Endothelial cell of umbilical vein (primary cell): ENCODE results near the gene CAMK2D. TPM values are rescaled to one million over a fixed set of nuclear protein-coding genes. Genes with fewer than 3 reads are reported as not detected.

Experiments
- BruUV-seq: library from RNA; stranded (reverse); fragments of 400-500 nt; replicated peaks from 2 replicates; lab custom pipeline; 2021; lab: Mats Ljungman, UMichigan
- CTCF ChIA-PET: fragments of 300-600, 350-600 bp; sonication (Branson Sonifier 250); formaldehyde crosslinking; loops from one replicate; lab custom pipeline; 2021; ENCODE audit warnings: antibody characterized with exemption, inconsistent platforms; lab: Charles Lee
- POLR2A ChIA-PET: fragments of 300-600, 350-600 bp; sonication (Branson Sonifier 250); formaldehyde crosslinking; loops from one replicate; lab custom pipeline; 2021; ENCODE audit warnings: antibody characterized with exemption, inconsistent platforms; lab: Charles Lee
- DNase-seq: peaks from one replicate; pipeline ENCODE4 v3.0.0-alpha.2; 2011; ENCODE audit warnings: low read depth, low spot score
- FAIRE-seq: peaks from 2 replicates; lab custom pipeline; 2011; peaks lifted over from hg19 to GRCh38; lab: Jason Lieb, UNC
- H2AFZ ChIP-seq: 2 replicates; pipeline ENCODE4 v1.6.0; 2012; ENCODE audit warnings: low read depth, low read length, control low read depth, inconsistent platforms
- H3K27ac ChIP-seq: 2 replicates; pipeline ENCODE4 v1.5.1; 2011; ENCODE audit warnings: low read depth, mild to moderate bottlenecking, control low read depth, low read length, moderate library complexity; ENCODE audit not compliant: insufficient read depth
- H3K27me3 ChIP-seq, 2 experiments: 2 replicates each; pipeline versions ENCODE4 v1.6.0 to v1.6.1; 2011; ENCODE audit warnings: low read length in 2 of 2, mixed read lengths in 1 of 2; ENCODE audit not compliant: control insufficient read depth in 2 of 2, insufficient read depth in 2 of 2
- H3K36me3 ChIP-seq, 2 experiments: 2 replicates in 1 of 2; 3 replicates in 1 of 2; pipeline ENCODE4 v1.5.1; 2011; ENCODE audit warnings: low read length in 2 of 2, mild to moderate bottlenecking in 1 of 2, moderate library complexity in 1 of 2; ENCODE audit not compliant: control insufficient read depth in 2 of 2, insufficient read depth in 2 of 2; ENCODE audit errors: extremely low read depth in 1 of 2
- H3K4me1 ChIP-seq: 3 replicates; pipeline ENCODE4 v1.5.1; 2011; ENCODE audit warnings: mild to moderate bottlenecking, low read length; ENCODE audit not compliant: control insufficient read depth, insufficient read depth; ENCODE audit errors: extremely low read depth
- H3K4me2 ChIP-seq: 2 replicates; pipeline ENCODE4 v1.6.1; 2011; ENCODE audit warnings: low read length, control low read depth, mixed read lengths; ENCODE audit not compliant: insufficient read depth
- H3K4me3 ChIP-seq, 3 experiments: fragments of 200-600 bp in 1 of 3; sonication (generic), shearing (Covaris generic) in 1 of 3; replicated peaks in 1 of 3; 2 replicates each; pipeline ENCODE4 v1.5.1; 2011 to 2016; ENCODE audit warnings: control low read depth in 3 of 3, low read length in 3 of 3, mild to moderate bottlenecking in 2 of 3, inconsistent platforms in 1 of 3, low read depth in 1 of 3, moderate library complexity in 1 of 3; ENCODE audit not compliant: insufficient read depth in 1 of 3
- H3K79me2 ChIP-seq: 2 replicates; pipeline ENCODE4 v1.6.0; 2012; ENCODE audit warnings: low read length, inconsistent platforms; ENCODE audit not compliant: control insufficient read depth, insufficient read depth
- H3K9ac ChIP-seq: replicated peaks from 2 replicates; pipeline ENCODE3; 2011; ENCODE audit warnings: low read length, control low read depth; ENCODE audit not compliant: insufficient read depth; ENCODE audit errors: extremely low read depth
- H3K9me1 ChIP-seq: replicated peaks from 3 replicates; pipeline ENCODE4 v1.6.0; 2011; ENCODE audit warnings: mild to moderate bottlenecking, low read length; ENCODE audit not compliant: control insufficient read depth, insufficient read depth; ENCODE audit errors: extremely low read depth
- H3K9me3 ChIP-seq: replicated peaks from 2 replicates; pipeline ENCODE4 v1.5.1; 2012; ENCODE audit warnings: low read length, inconsistent platforms; ENCODE audit not compliant: control insufficient read depth, insufficient read depth
- H4K20me1 ChIP-seq: replicated peaks from 2 replicates; pipeline ENCODE3; 2011; ENCODE audit warnings: mild to moderate bottlenecking, low read length; ENCODE audit not compliant: control insufficient read depth, insufficient read depth; ENCODE audit errors: extremely low read depth
- EZH2 ChIP-seq: IDR thresholded peaks from 2 replicates; pipeline ENCODE4 v1.6.1; 2012; ENCODE audit warnings: borderline replicate concordance, low read depth, mild to moderate bottlenecking, moderate library complexity, low read length, inconsistent platforms; ENCODE audit not compliant: severe bottlenecking
- FOS ChIP-seq: IDR thresholded peaks from 2 replicates; pipeline ENCODE4 v1.6.1; 2011; ENCODE audit warnings: mild to moderate bottlenecking, low read length, moderate library complexity, borderline replicate concordance; ENCODE audit not compliant: insufficient read depth
- GATA2 ChIP-seq: IDR thresholded peaks from 2 replicates; pipeline ENCODE4 v1.7.0; 2011; ENCODE audit warnings: low read depth, mild to moderate bottlenecking, moderate library complexity, mixed read lengths, low read length; ENCODE audit not compliant: insufficient read length, insufficient read depth
- JUN ChIP-seq: IDR thresholded peaks from 2 replicates; pipeline ENCODE4 v1.6.1; 2011; ENCODE audit warnings: borderline replicate concordance, low read depth; ENCODE audit not compliant: insufficient read length, insufficient read depth
- MYC ChIP-seq: IDR thresholded peaks from one replicate; pipeline ENCODE4 v1.6.1; 2011; ENCODE audit warnings: mild to moderate bottlenecking, low read depth, low read length
- POLR2A ChIP-seq: IDR thresholded peaks from 2 replicates; pipeline ENCODE4 v1.6.1; 2012; ENCODE audit warnings: low read depth, mild to moderate bottlenecking, control low read depth, low read length
- POLR2AphosphoS5 ChIP-seq: IDR thresholded peaks from 2 replicates; pipeline ENCODE4 v1.6.1; 2012; ENCODE audit warnings: low read depth, mild to moderate bottlenecking, control low read depth, low read length, moderate library complexity; ENCODE audit not compliant: insufficient read depth
- dilution Hi-C: fragments of 300-500 bp; cut with MboI; formaldehyde crosslinking; loops from one replicate; pipeline ENCODE4 v1.15.0; 2019; ENCODE audit warnings: low sequenced_read_pairs; ENCODE audit not compliant: extremely low pct_ligation_motif_present
- intact Hi-C: fragments of 100-400 bp; cut with micrococcal nuclease; formaldehyde crosslinking; loops from one replicate; pipeline ENCODE4 v1.10.0; 2022
- polyA plus RNA-seq, 4 experiments: library from polyadenylated mRNA; depleted of rRNA in 3 of 4; stranded (reverse) in 3 of 4; unstranded in 1 of 4; fragments of >200 nt; gene quantifications; 2 replicates each; pipeline versions ENCODE4 v1.2.1 to v1.2.3, GENCODE V29; 2011 to 2012; ENCODE audit warnings: missing spikeins in 1 of 4
- total RNA-seq: library from RNA; stranded (reverse); gene quantifications from 2 replicates; pipeline ENCODE4 v1.2.3, GENCODE V29; 2021
- TF ChIP-seq, protein P1 (sequence below), 2 donors: IDR thresholded peaks; 1 replicate in 1 of 2; 2 replicates in 1 of 2; pipeline ENCODE4 v1.5.1; 2011; ENCODE audit warnings: low read length in 2 of 2, mild to moderate bottlenecking in 2 of 2, moderate library complexity in 2 of 2, control low read depth in 1 of 2, inconsistent platforms in 1 of 2, low read depth in 1 of 2; ENCODE audit not compliant: insufficient read depth in 1 of 2; ENCODE audit errors: extremely low read depth in 1 of 2

Gene CAMK2D
- total and polyA plus RNA-seq, 2 donors (not counting 3 experiments of a cell fraction or from before 2014, with no cell fraction given): 10.4 to 30.7 TPM

- dilution Hi-C loops (no loop called here), intact Hi-C loops (loop anchor here (1.0 to 10.0 kb wide), 7 partner anchors 54 to 911 kb away; no protein-coding TSS in a partner anchor)
- Histone ChIP-seq H3K79me2 (no peaks in the 10 kb centered on the region), H3K4me2 (no peak overlapping the region), H3K4me3 (no peak overlapping the region), H3K27me3 (no peaks in the 10 kb centered on the region), H3K36me3 (no peaks in the 10 kb centered on the region), H3K9me1 (no peaks in the 10 kb centered on the region), H3K4me1 (peaks cover 19% of the 10 kb centered on the region), H3K9ac (no peak overlapping the region), H3K9me3 (no peaks in the 10 kb centered on the region), H4K20me1 (no peaks in the 10 kb centered on the region), H3K27ac (no peak overlapping the region), H2AFZ (no peak overlapping the region)
- CTCF ChIA-PET: interaction anchor here (1.1 to 3.4 kb wide), 8 partner anchors 10 to 595 kb away, joined by 3 to 18 read pairs (median 8); no protein-coding TSS in a partner anchor
- no peak for TF ChIP-seq GATA2
- no peak for TF ChIP-seq MYC
- no peak for TF ChIP-seq JUN
- TF ChIP-seq FOS: no peak
- TF ChIP-seq POLR2A: no peak
- TF ChIP-seq EZH2: no peak
- TF ChIP-seq, protein P1, sequence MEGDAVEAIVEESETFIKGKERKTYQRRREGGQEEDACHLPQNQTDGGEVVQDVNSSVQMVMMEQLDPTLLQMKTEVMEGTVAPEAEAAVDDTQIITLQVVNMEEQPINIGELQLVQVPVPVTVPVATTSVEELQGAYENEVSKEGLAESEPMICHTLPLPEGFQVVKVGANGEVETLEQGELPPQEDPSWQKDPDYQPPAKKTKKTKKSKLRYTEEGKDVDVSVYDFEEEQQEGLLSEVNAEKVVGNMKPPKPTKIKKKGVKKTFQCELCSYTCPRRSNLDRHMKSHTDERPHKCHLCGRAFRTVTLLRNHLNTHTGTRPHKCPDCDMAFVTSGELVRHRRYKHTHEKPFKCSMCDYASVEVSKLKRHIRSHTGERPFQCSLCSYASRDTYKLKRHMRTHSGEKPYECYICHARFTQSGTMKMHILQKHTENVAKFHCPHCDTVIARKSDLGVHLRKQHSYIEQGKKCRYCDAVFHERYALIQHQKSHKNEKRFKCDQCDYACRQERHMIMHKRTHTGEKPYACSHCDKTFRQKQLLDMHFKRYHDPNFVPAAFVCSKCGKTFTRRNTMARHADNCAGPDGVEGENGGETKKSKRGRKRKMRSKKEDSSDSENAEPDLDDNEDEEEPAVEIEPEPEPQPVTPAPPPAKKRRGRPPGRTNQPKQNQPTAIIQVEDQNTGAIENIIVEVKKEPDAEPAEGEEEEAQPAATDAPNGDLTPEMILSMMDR (IDR thresholded peaks at IDR 0.05; ENCODE audit: extremely low read depth in 1 of 2, insufficient read depth in 1 of 2, low read depth in 1 of 2, low read length in 2 of 2): no peak
- no peak for TF ChIP-seq POLR2AphosphoS5
- POLR2A ChIA-PET: no interaction called here
- DNase-seq: no peak
- BruUV-seq: no TSS peak
- no peak for FAIRE-seq
Measured at GRCh38 chr4:113783701-113784100, 22.2 kb upstream of the CAMK2D start.
